Rectal smooth muscle tissue (tissue), 1 donor: Measurements from ENCODE around the gene FOXP1.

Experiments
- H3K27ac ChIP-seq: one replicate; pipeline ENCODE4 v1.7.0; 2013; ENCODE audit warnings: low read depth, low read length, inconsistent platforms
- H3K27me3 ChIP-seq: one replicate; pipeline ENCODE4 v1.7.0; 2013; ENCODE audit warnings: low read length; ENCODE audit not compliant: control insufficient read depth, insufficient read depth
- H3K36me3 ChIP-seq: one replicate; pipeline ENCODE4 v1.7.0; 2013; ENCODE audit warnings: low read length; ENCODE audit not compliant: control insufficient read depth, insufficient read depth
- H3K4me1 ChIP-seq: one replicate; pipeline ENCODE4 v1.7.0; 2013; ENCODE audit warnings: low read length; ENCODE audit not compliant: control insufficient read depth, insufficient read depth
- H3K4me3 ChIP-seq: one replicate; pipeline ENCODE4 v1.7.0; 2013; ENCODE audit warnings: low read length
- H3K9ac ChIP-seq: one replicate; pipeline ENCODE4 v1.7.0; 2013; ENCODE audit warnings: low read length

FOXP1 gene

DNA sequence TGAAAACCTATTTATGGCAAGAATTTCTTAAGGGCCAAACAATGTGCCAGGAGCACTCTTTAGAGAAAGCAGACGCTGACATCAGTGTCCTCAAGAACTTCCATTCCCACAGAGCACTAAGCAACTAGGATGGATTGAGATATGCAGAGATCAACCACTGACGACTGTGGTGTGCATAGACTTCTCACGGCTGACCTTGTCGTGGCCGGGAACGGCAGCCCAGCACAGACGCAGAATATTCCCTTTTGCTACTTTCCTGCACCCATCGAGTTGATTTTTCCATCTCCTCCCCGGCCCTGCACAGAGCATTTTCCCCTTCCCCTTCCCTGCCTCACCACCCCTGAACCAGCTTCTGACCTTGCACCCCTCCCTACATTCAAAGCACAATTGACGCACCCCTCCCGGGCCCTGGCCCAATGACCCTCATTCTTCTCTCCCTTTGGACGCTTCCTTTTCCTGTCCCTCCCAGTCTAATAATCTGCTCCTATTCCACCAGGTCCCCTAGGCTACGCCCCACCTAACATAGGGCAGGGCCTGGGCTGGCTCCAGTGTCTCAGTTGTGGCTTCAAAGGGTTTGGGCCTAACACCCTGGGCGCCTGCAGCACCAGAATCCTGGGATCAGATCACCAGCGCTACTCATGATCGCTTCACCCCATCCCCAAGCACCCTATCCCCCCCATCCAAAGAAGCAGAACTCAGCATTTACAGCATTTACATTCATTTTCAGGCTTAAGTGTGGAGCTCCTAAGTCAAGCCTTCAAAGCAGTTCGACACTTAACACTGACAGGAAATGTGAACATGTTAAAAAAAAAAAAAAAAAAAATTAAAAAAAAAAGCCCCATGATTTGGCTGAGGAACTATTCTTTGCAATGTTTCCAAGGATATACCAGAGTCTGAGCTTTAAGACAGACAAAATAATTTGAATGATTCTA, 151.2 kb downstream of the FOXP1 start:
- Histone ChIP-seq H3K9ac (no peak overlapping the region), H3K27ac (no peak overlapping the region), H3K4me1 (peaks cover 14% of the 10 kb centered on the region), H3K4me3 (no peak overlapping the region), H3K36me3 (no peaks in the 10 kb centered on the region), H3K27me3 (no peaks in the 10 kb centered on the region)

DNA sequence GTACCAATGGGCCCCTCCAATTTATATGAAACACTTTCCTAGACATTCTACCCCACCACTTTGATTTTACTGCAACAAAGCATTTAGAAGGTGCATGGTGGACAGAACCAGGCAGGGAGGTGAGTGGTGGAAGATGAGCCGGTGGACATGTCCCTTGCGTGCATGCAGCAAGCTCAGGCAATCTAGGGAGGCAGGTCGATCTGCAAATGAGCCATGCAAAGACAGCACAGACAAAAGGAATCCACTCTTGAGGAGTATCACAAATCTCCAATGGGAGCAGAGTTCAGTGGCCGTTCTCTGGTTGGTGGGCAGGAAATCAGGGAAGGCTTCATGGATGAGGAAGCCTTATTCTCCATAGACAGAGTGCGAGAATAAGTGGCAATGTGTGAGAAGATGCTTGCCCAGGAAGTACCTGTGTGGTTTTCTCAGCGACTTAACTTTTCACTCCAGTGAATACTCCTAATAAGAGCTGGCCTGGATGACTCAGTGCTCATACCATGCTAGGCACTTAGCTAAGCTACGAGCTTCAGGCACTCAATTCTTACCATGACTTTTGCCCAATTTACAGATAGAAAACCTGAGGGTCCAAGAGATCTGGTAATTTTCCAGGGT, 152.5 kb downstream of the FOXP1 start:
- no peaks in the 10 kb centered on the region for H3K27me3 ChIP-seq
- H3K27ac ChIP-seq: no peak overlapping the region
- H3K4me1 ChIP-seq: peaks cover 12% of the 10 kb centered on the region
- no peaks in the 10 kb centered on the region for H3K36me3 ChIP-seq
- no peak overlapping the region for H3K9ac ChIP-seq
- H3K4me3 ChIP-seq: no peak overlapping the region

DNA sequence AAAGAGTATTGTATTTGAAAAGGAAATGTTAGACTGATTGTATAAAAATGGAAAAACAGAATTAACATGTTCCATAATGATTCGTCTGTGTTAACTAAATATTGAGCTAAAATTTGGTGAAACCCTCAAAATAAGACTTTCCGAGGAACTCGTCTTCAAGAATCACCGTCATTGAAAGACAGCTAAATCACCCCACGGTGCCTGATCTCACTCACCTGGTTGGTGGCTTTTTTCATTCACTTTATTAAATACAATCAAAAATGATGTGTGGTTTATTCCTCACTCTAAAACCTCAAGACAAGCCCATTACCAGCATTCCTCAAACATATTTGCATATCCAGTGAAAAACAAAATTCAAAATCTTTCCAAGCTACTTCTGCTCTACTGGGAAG, 153.9 kb downstream of the FOXP1 start:
- H3K36me3 ChIP-seq: no peaks in the 10 kb centered on the region
- H3K4me3 ChIP-seq: no peak overlapping the region
- H3K9ac ChIP-seq: no peak overlapping the region
- no peaks in the 10 kb centered on the region for H3K27me3 ChIP-seq
- H3K27ac ChIP-seq: no peak overlapping the region
- peaks cover 12% of the 10 kb centered on the region for H3K4me1 ChIP-seq

DNA sequence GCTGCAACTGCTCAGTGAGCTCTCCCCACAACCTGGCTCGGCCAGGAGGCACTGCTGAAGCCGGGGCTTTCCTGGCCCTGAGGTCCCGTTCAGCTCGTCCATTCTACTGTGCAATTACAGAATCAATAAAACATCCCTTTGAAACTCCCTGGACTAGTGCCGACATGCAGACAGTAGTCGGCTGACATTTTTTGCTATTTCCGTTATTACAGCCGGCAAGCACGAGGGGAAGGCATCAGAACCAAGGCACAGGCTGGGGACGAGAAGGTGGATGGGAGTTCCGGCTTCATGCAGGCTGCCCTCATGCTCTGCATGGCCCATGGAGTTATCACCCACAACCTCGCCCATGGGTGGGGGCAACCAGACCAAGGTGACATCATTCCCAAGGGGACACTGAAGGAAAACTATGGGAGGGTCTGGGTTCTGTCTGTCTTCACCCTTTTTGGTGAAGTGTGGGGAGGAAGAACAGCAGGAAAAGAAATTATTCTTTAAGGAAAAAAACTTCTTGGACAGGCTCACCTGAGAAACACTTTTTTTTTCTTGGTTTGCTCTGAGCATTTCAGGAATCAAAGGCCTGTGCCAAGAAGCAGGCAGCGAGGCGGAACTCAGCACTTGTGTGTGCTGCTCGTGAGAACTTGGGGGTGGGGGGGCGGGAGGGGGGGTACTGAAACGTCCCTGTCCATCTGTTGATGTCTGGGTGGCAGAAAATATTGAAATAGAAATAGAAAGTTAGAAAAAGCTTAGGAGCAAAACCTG, 154.5 kb downstream of the FOXP1 start:
- no peaks in the 10 kb centered on the region for H3K36me3 ChIP-seq
- H3K4me1 ChIP-seq: peaks cover 12% of the 10 kb centered on the region
- peak overlapping the region; percentile 52 for H3K4me3 ChIP-seq
- H3K27ac ChIP-seq: no peak overlapping the region
- no peak overlapping the region for H3K9ac ChIP-seq
- no peaks in the 10 kb centered on the region for H3K27me3 ChIP-seq

DNA sequence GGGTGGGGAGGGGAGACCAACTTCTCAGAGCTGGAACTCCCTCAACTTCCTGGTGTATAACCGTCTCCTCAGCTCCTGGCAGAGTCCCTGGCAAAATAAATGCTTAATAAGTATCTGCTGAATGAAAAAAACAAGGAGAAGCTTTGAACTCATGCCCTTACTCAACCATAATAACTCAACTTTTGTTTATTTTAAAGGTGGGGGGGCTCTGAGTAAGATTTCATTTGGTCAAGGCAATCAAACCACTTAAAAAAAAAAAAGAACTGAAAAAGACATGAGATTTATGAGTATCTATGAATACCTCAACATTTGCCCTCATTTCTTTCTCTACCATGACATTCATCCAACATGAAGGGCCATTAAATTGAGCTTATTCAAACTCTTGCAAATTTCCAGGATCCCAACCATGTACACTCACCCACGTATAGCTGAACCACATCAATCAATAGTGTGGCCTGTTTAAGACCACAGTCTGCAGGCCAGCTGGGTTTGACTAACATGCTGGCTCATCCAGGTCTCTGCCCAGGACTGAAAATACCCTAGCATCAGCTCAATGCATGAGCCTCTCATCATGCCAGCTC, 157.9 kb downstream of the FOXP1 start:
- H3K4me1 ChIP-seq: peaks cover 13% of the 10 kb centered on the region
- H3K4me3 ChIP-seq: no peak overlapping the region
- H3K27me3 ChIP-seq: no peaks in the 10 kb centered on the region
- H3K9ac ChIP-seq: no peak overlapping the region
- no peaks in the 10 kb centered on the region for H3K36me3 ChIP-seq
- no peak overlapping the region for H3K27ac ChIP-seq

DNA sequence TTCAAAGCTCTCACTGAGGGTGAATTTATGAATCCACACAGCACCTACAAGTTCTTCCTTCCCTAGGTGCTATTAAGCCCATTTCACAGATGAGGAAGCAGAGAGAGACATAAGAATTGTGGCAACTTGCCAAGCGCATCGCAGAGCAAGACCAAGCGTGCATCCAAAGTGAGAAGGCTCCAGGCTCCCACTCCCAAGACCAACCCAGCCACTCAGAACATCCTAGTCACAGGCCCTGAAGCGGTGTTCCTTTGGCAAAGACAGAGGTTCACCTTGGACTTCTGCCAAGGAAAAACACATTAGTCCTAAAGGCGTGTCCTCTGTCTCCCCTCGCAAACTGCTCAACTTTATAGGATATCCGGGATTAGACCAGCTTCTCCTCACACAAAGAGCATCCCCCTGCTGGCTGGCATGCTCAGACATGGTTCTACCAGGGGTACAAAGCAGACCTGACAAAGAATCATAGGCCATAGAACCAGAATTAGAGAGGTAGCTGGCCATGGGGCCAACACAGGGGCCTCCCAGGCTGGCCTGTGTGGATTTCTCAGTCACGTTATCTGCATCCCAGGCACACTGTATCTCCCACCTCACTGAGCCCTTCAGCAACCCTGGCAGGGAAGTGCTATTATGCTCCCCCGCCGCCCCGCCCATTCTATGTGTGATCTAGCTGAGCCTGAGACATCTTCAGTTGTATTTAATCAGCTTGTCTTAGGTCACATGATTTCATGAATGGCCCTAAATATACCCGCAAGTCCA, 160.2 kb downstream of the FOXP1 start:
- Histone ChIP-seq H3K4me3 (no peak overlapping the region), H3K4me1 (peaks cover 3% of the 10 kb centered on the region), H3K9ac (no peak overlapping the region), H3K27ac (no peak overlapping the region), H3K36me3 (no peaks in the 10 kb centered on the region), H3K27me3 (no peaks in the 10 kb centered on the region)

DNA sequence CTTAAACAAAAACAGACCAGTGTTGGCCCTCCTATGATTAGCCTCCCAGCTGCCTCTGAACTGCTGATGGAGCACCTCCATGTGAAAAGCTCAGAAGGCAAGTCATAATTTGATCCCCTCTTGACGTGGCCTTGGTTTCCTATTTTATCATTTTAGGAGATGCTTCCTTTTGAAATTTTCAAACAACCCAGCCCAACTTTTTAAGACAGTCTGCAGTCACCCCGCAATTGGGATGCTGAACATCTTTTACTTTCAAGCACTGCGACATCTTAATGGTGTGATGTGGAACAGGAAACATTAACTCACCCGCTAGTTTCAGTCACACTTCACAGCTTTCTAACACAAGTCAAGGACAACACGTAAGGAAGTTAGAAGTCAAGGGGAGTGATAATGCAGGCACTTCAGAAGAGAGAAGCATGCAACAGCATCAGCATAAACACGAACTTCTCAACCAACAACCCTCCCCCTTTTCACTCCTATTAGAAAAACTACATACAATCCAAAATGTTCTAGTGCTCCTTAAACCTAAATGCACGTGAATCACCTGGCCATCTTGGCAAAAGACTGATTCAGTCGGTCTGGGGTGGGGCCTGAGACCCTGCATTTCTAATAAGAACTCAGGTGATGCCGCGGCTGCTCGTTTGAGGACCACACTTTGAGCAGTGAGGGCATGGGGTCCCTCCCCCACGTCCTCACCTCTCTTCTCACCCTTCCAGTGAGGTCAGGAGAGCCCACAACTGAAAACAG, 161.5 kb downstream of the FOXP1 start:
- H3K36me3 ChIP-seq: no peaks in the 10 kb centered on the region
- no peak overlapping the region for H3K4me3 ChIP-seq
- no peaks in the 10 kb centered on the region for H3K27me3 ChIP-seq
- no peak overlapping the region for H3K27ac ChIP-seq
- H3K9ac ChIP-seq: no peak overlapping the region
- peaks cover 2% of the 10 kb centered on the region for H3K4me1 ChIP-seq

DNA sequence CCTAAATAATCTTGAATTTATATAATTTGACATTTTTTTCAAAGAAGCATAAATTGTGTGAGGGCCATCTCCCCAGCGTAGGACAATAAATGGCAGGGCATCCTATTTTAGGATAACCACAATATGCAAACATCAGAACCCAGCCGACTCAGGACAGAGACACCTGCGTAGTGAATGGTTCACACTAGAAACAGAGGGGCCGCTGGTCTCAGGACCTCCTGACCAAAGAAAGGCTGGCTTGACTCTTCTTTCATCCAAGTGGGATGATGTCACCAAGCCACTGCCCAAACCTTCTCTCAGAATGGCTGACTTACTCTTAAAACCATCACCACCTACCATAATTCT, 162.1 kb downstream of the FOXP1 start:
- no peaks in the 10 kb centered on the region for H3K27me3 ChIP-seq
- no peak overlapping the region for H3K9ac ChIP-seq
- H3K27ac ChIP-seq: no peak overlapping the region
- H3K4me1 ChIP-seq: peaks cover 2% of the 10 kb centered on the region
- no peak overlapping the region for H3K4me3 ChIP-seq
- no peaks in the 10 kb centered on the region for H3K36me3 ChIP-seq

DNA sequence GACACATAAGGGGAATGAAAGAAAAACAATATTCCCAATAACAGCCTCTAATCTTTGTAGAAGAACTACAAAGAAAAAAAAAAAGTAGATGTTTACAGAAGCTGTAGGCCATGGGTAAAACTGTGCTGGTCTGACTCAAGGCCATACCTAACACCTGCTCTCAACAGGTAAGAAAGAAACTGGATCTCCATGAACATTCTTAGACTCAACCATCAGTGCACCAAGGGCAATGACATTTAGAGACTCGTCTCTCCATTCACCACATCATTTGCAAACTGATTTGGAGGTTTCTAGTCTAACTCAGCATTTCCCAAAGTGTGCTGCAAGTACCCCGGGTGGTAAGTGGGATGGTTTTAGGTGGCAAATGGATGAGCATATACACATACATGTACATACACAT, 164.2 kb downstream of the FOXP1 start:
- no peaks in the 10 kb centered on the region for H3K36me3 ChIP-seq

DNA sequence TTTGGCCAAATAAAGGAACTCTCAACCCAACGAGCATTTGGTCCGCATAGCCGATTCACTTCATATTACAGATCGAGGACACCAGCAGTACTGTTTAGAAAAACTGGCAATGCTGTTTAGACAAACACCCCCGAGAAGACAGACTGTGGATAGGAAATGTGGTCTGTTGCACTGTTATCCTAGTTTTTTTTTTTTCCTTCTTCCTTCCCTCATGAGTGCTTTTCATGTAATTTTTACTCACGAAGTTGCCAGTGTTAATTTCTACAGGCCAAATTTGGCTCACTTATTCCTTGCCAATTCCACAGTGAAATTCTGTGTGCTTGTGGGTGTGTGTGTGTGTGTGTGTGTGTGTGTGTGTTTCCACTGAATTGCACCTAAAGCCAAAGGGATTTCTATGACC, 165.7 kb downstream of the FOXP1 start:
- no peak overlapping the region for H3K9ac ChIP-seq
- no peak overlapping the region for H3K27ac ChIP-seq
- H3K36me3 ChIP-seq: no peaks in the 10 kb centered on the region
- no peaks in the 10 kb centered on the region for H3K27me3 ChIP-seq
- H3K4me3 ChIP-seq: no peak overlapping the region
- no peaks in the 10 kb centered on the region for H3K4me1 ChIP-seq

More for the DNA sequence above, 164.2 kb downstream of the FOXP1 start:
- no peaks in the 10 kb centered on the region for H3K27me3 ChIP-seq
- H3K4me1 ChIP-seq: peaks cover 2% of the 10 kb centered on the region
- no peak overlapping the region for H3K4me3 ChIP-seq
- H3K9ac ChIP-seq: no peak overlapping the region
- H3K27ac ChIP-seq: no peak overlapping the region

DNA sequence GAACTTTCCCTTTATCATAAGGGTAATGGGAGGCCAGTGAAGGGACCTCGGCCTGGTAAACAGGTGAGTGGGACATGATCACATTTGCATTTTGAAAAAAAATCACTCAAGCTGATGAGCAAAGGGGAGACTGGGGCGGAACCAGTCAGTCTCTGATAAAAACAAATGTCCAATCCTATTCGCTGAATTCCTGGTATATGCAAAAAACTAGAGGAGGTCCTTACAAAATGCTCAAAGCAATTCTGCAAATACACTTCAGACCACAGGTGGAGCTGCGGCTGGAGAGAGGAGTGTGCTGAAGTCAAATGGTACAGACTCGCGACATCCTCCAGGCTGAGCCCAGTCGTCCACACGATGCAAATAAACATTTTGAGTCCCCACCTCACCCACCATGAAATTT, 166.7 kb downstream of the FOXP1 start:
- H3K27ac ChIP-seq: no peak overlapping the region
- H3K27me3 ChIP-seq: no peaks in the 10 kb centered on the region
- H3K9ac ChIP-seq: no peak overlapping the region
- H3K4me3 ChIP-seq: no peak overlapping the region
- no peaks in the 10 kb centered on the region for H3K4me1 ChIP-seq
- no peaks in the 10 kb centered on the region for H3K36me3 ChIP-seq
